K562 (cell line): Measurements from ENCODE around the gene SP2. TPM values are rescaled to one million over a fixed set of nuclear protein-coding genes. Genes with fewer than 3 reads are reported as not detected.

ENCODE experiments used
- ARID4B ChIP-seq: sonication (generic); formaldehyde crosslinking; IDR thresholded peaks from 2 replicates; pipeline ENCODE4 v1.8.0; 2022; ENCODE audit warnings: mild to moderate bottlenecking, missing genetic modification reagents
- BCOR ChIP-seq: fragments of 450-650 bp; IDR thresholded peaks from 2 replicates; pipeline ENCODE4 v1.6.1; 2016
- BDP1 ChIP-seq: IDR thresholded peaks from 3 replicates; pipeline ENCODE4 v1.6.1; 2011; ENCODE audit not compliant: insufficient read length, insufficient read depth
- CEBPZ ChIP-seq: fragments of 150-350 bp; IDR thresholded peaks from 2 replicates; pipeline ENCODE4 v1.6.1; 2014; ENCODE audit warnings: low read depth, mild to moderate bottlenecking, low read length, borderline replicate concordance
- CHAMP1 ChIP-seq: fragments of 450-650 bp; IDR thresholded peaks from 2 replicates; pipeline ENCODE4 v1.6.1; 2016; ENCODE audit warnings: mild to moderate bottlenecking
- EP400 ChIP-seq: fragments of 450-650 bp; IDR thresholded peaks from 2 replicates; pipeline ENCODE4 v1.6.1; 2017; ENCODE audit warnings: antibody characterized with exemption, mild to moderate bottlenecking, moderate library complexity
- GABPA ChIP-seq: fragments of 200-800 bp; sonication (Bioruptor generic); conservative IDR thresholded peaks from 2 replicates; pipeline ENCODE4 v1.6.1; 2016; ENCODE audit warnings: low read depth, missing genetic modification characterization, missing compliant biosample characterization
- KDM1A ChIP-seq, 2 experiments: fragments of 450-650 bp; IDR thresholded peaks; 2 replicates each; pipeline ENCODE4 v1.6.1; 2016; ENCODE audit warnings: mild to moderate bottlenecking in 2 of 2
- PRMT5 ChIP-seq: sonication (generic); formaldehyde crosslinking; IDR thresholded peaks from 2 replicates; pipeline ENCODE4 v1.5.0; 2020; ENCODE audit warnings: missing genetic modification reagents
- RBM25 ChIP-seq: fragments of 200-400 bp; formaldehyde crosslinking; IDR thresholded peaks from 2 replicates; pipeline ENCODE4 v1.6.1; 2018; ENCODE audit warnings: low read length, low read depth, moderate library complexity; ENCODE audit not compliant: severe bottlenecking
- SETDB1 ChIP-seq: IDR thresholded peaks from one replicate; pipeline ENCODE4 v1.6.1; 2012; ENCODE audit warnings: low read length, control low read depth, inconsistent platforms
- SMARCA5 ChIP-seq: fragments of 450-650 bp; IDR thresholded peaks from 2 replicates; pipeline ENCODE4 v1.6.1; 2016
- USF2 ChIP-seq: sonication (generic); formaldehyde crosslinking; IDR thresholded peaks from 2 replicates; pipeline ENCODE4 v1.5.0; 2020; ENCODE audit warnings: missing genetic modification reagents
- ZBTB43 ChIP-seq: sonication (generic); formaldehyde crosslinking; IDR thresholded peaks from 2 replicates; pipeline ENCODE4 v1.8.0; 2023; ENCODE audit warnings: mild to moderate bottlenecking, missing genetic modification reagents
- ZNF134 ChIP-seq: fragments of 250-450 bp; sonication (Bioruptor Pico); conservative IDR thresholded peaks from 2 replicates; pipeline ENCODE4 v1.4.0; 2020
- ZNF23 ChIP-seq: fragments of 250-450 bp; sonication (Bioruptor Pico); IDR thresholded peaks from 2 replicates; pipeline ENCODE4 v1.4.0; 2020; ENCODE audit warnings: mild to moderate bottlenecking
- ZNF707 ChIP-seq: fragments of 250-450 bp; sonication (Bioruptor Pico); conservative IDR thresholded peaks from 2 replicates; pipeline ENCODE4 v1.8.0; 2022; ENCODE audit warnings: inconsistent platforms, mild to moderate bottlenecking, moderate library complexity
- ZNF75A ChIP-seq: fragments of 450-650 bp; formaldehyde crosslinking; IDR thresholded peaks from 2 replicates; pipeline ENCODE4 v1.4.0; 2020; ENCODE audit warnings: mild to moderate bottlenecking
- polyA plus RNA-seq, 8 experiments: library from polyadenylated mRNA; depleted of rRNA in 4 of 8; stranded (reverse) in 5 of 8; unstranded in 3 of 8; fragments of >200 nt; fragmentation: Nextera tagmentation in 2 of 8; fragmentation: Illumina TruSeq in 1 of 8; extraction: Ambion mirVana in 2 of 8; extraction: Trizol in 1 of 8; gene quantifications; 2 replicates each; pipeline versions ENCODE4 v1.2.1 to v1.2.3, GENCODE V29; 2011 to 2014; ENCODE audit warnings: inconsistent platforms in 1 of 8, missing spikeins in 1 of 8
- total RNA-seq, 7 experiments: library from RNA; depleted of rRNA in 6 of 7; stranded (reverse); fragments of >200 nt in 6 of 7; fragmentation: Illumina TruSeq in 2 of 7; extraction: Trizol in 2 of 7; gene quantifications; 2 replicates each; pipeline versions ENCODE4 v1.2.1 to v1.2.3, GENCODE V29; 2011 to 2021; ENCODE audit warnings: low replicate concordance in 1 of 7

Gene SP2
- total and polyA plus RNA-seq, 9 of the 15 experiments (the other 6 are each of a cell fraction or from before 2014, with no cell fraction given), result 0.77 to 22.3 (median 2.3) TPM

- TF ChIP-seq ARID4B (no peak), CHAMP1 (peak; percentile 97), EP400 (peak; percentile 83), CEBPZ (no peak), ZNF75A (no peak), SETDB1 (no peak), SMARCA5 (no peak), RBM25 (no peak), BCOR (peak; percentile 93), GABPA (tag) (peak; percentile 43; the same call in 1 of the 2 replicates), ZNF134 (peak; percentile 80), PRMT5 (CRISPR knock-in tag) (no peak), ZNF23 (CRISPR knock-in tag) (no peak), USF2 (CRISPR knock-in tag) (no peak), ZNF707 (CRISPR knock-in tag) (no peak), KDM1A (IDR thresholded peaks at IDR 0.05) (peak; percentile 92 to 96), ZBTB43 (CRISPR knock-in tag) (no peak), BDP1 (no peak)
Measured at GRCh38 chr17:47866941-47867340, 29.1 kb upstream of the SP2 start (continued).
